GM13976 (cell line): ENCODE results near the gene KCND3.

ENCODE experiments used
- DNase-seq: peaks from one replicate; pipeline ENCODE4 v3.0.0; 2012; ENCODE audit warnings: low spot score
- in situ Hi-C: fragments of 300-500 bp; cut with MboI; formaldehyde crosslinking; loops from one replicate; pipeline ENCODE4 v1.12.0; 2022; ENCODE audit warnings: low sequenced_read_pairs, mixed read lengths, inconsistent platforms; ENCODE audit not compliant: unreplicated experiment
- TF ChIP-seq, protein P1 (sequence below): IDR thresholded peaks from 2 replicates; pipeline ENCODE4 v1.5.1; 2012; ENCODE audit warnings: borderline replicate concordance, mild to moderate bottlenecking; ENCODE audit not compliant: insufficient read depth; ENCODE audit errors: extremely low read depth, missing control alignments, control extremely low read depth

KCND3 gene

GRCh38 chr1:111879081-111879480, 110.4 kb downstream of the KCND3 start:
- no peak for DNase-seq
- in situ Hi-C loops: no loop called here

GRCh38 chr1:111878649-111879048, 110.8 kb downstream of the KCND3 start:
- no peak for DNase-seq
- TF ChIP-seq, protein P1, sequence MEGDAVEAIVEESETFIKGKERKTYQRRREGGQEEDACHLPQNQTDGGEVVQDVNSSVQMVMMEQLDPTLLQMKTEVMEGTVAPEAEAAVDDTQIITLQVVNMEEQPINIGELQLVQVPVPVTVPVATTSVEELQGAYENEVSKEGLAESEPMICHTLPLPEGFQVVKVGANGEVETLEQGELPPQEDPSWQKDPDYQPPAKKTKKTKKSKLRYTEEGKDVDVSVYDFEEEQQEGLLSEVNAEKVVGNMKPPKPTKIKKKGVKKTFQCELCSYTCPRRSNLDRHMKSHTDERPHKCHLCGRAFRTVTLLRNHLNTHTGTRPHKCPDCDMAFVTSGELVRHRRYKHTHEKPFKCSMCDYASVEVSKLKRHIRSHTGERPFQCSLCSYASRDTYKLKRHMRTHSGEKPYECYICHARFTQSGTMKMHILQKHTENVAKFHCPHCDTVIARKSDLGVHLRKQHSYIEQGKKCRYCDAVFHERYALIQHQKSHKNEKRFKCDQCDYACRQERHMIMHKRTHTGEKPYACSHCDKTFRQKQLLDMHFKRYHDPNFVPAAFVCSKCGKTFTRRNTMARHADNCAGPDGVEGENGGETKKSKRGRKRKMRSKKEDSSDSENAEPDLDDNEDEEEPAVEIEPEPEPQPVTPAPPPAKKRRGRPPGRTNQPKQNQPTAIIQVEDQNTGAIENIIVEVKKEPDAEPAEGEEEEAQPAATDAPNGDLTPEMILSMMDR: no peak
- in situ Hi-C loops: no loop called here

More at GRCh38 chr1:111879081-111879480, 110.4 kb downstream of the KCND3 start:
- TF ChIP-seq, protein P1: no peak

DNA sequence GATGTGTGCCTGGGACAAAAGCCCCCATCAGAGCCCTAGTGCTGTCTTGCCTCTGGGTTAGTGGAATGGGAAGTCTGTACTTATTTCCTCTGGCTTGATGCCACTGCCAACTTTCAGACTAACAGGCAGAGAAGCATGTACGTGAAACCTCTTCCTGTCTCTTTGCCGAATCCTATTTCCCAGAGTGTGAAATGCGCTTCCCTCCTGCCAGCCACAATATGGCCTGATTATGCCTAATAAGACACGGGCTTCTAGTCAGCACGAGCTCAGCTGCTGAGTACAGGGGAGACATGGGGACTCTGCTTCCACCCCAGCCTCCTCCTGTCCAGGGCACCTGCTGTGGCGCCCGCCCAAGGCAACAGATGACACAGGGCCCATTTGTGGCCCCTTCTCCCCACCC, 111.4 kb downstream of the KCND3 start:
- TF ChIP-seq, protein P1: no peak
- no peak for DNase-seq
- in situ Hi-C loops: no loop called here

DNA sequence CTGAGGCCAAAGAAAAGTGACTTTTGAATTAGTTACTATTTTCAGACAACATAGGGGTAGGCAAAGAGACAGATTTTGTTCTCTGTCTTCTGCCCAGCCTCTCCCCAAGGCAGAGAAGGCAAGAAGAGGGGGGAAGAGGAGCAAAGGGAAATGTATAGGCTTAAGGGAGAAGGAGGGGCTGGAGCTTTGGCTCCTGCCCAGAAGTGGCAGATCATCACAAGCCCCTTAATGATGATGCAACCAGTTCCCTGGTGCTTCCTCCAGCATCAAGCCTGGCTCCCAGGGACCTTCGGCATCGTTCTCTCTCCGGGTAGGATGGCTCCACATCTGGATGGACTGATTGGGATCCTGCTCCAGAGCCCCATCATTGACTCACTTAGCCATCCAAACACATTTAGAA, 112.8 kb downstream of the KCND3 start:
- TF ChIP-seq, protein P1: no peak
- no peak for DNase-seq
- in situ Hi-C loops: no loop called here

DNA sequence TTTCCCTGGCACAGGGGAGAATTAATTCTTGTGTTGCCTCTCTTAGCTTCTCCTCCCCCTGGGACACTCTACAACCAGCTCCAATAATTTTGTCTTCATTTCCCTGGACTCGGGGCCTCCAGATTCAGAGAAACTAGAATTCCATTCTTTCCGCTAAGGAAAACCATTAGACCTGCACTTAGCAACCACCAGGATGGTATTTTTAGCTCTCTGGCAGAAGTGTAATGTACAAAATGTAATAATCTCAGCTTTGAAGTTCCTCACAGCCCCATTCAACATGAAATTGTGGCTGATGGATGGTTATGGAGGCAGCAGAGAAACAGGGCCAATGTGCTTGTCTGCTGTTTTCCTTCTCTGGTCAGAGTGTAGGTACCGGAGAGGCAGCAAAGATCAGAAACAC, 113.8 kb downstream of the KCND3 start:
- in situ Hi-C loops: no loop called here
- TF ChIP-seq, protein P1: no peak
- DNase-seq: no peak

DNA sequence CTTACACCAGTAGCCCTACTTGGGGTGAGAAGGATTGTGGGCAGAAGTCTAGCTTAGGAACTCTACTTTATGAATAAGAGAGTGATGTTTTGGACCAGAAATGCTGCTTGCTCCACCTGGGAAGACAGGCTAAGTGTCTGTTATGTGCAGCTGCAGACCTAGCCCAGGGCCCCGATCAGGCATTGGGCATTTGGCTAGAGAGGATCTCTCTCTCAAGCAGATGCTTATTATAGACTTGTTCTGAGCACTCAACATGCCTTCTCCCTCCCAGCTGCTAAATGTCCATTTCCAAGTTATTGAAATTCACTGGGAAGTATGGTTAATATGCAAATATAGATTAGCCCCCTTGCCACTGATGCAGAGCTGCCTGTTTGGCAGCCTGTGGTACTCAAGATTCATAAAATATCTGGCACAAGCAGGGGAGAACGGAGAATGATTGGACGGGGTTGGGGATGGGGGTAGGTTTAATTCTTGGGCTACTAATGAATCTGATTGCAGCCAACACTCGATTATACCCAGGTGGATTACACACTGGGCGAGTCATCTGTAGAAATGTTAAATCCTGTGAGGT, 115.9 kb downstream of the KCND3 start:
- no peak for DNase-seq
- in situ Hi-C loops: no loop called here
- TF ChIP-seq, protein P1: no peak

- in situ Hi-C loops: no loop called here
- TF ChIP-seq, protein P1: no peak
- DNase-seq: no peak
Observed at GRCh38 chr1:111870181-111870580, 119.3 kb downstream of the KCND3 start.
